IMR-90 (cell line): ENCODE measurements around the gene CKB. TPM values are rescaled to one million over a fixed set of nuclear protein-coding genes. Genes with fewer than 3 reads are reported as not detected.

Experiments
- ATAC-seq: fragments of 200-7000 bp; cut with Tn5 transposase; 2 replicates; pipeline ENCODE4 v1.9.1; 2020; ENCODE audit warnings: low read depth, mild to moderate bottlenecking, moderate library complexity
- BruUV-seq: library from RNA; stranded (reverse); fragments of 400-500 nt; replicated peaks from 2 replicates; lab custom pipeline; 2021; lab: Mats Ljungman, UMichigan
- CTCF ChIA-PET: fragments of 300-600 bp; formaldehyde crosslinking; extraction: SDS; loops from one replicate; lab custom pipeline; 2021; ENCODE audit warnings: antibody characterized with exemption; lab: Yijun Ruan, JAX
- POLR2A ChIA-PET: fragments of 300-600 bp; sonication (Branson Sonifier 250); formaldehyde crosslinking; loops from one replicate; lab custom pipeline; 2022; ENCODE audit warnings: antibody characterized with exemption; ENCODE audit not compliant: unreplicated experiment; lab: Charles Lee
- DNase-seq: peaks from one replicate; pipeline ENCODE4 v3.0.0; 2013
- H2AFZ ChIP-seq: replicated peaks from 2 replicates; pipeline ENCODE3; 2013; ENCODE audit warnings: low read length, mild to moderate bottlenecking; ENCODE audit not compliant: poor library complexity
- H2AK5ac ChIP-seq: 2 replicates; pipeline ENCODE4 v1.6.1; 2013; ENCODE audit warnings: low read depth, low read length, inconsistent platforms
- H2AK9ac ChIP-seq: replicated peaks from 2 replicates; pipeline ENCODE3; 2013; ENCODE audit warnings: mild to moderate bottlenecking, low read depth, low read length, moderate library complexity; ENCODE audit not compliant: poor library complexity
- H2BK120ac ChIP-seq: 2 replicates; pipeline ENCODE4 v1.6.1; 2013; ENCODE audit warnings: low read depth, low read length, inconsistent platforms
- H2BK15ac ChIP-seq: 3 replicates; pipeline ENCODE4 v1.6.1; 2013; ENCODE audit warnings: low read depth, low read length, inconsistent platforms
- H2BK20ac ChIP-seq: 2 replicates; pipeline ENCODE4 v1.6.1; 2013; ENCODE audit warnings: low read depth, mild to moderate bottlenecking, inconsistent platforms, low read length, moderate library complexity
- H2BK5ac ChIP-seq: 2 replicates; pipeline ENCODE4 v1.6.1; 2013; ENCODE audit warnings: mild to moderate bottlenecking, low read depth, low read length, inconsistent platforms; ENCODE audit not compliant: poor library complexity, severe bottlenecking
- H3K14ac ChIP-seq: replicated peaks from 2 replicates; pipeline ENCODE4 v1.6.1; 2013; ENCODE audit warnings: low read depth, low read length, inconsistent platforms
- H3K18ac ChIP-seq: 2 replicates; pipeline ENCODE4 v1.6.1; 2013; ENCODE audit warnings: low read depth, low read length, control low read depth
- H3K23ac ChIP-seq: 2 replicates; pipeline ENCODE4 v1.6.1; 2013; ENCODE audit warnings: low read depth, low read length, inconsistent platforms
- H3K27ac ChIP-seq: 2 replicates; pipeline ENCODE4 v1.5.1; 2013; ENCODE audit warnings: mild to moderate bottlenecking, control low read depth, low read length; ENCODE audit not compliant: insufficient read depth
- H3K27me3 ChIP-seq: 2 replicates; pipeline ENCODE4 v1.6.1; 2013; ENCODE audit warnings: low read length; ENCODE audit not compliant: control insufficient read depth, insufficient read depth
- H3K36me3 ChIP-seq: 2 replicates; pipeline ENCODE4 v1.6.1; 2013; ENCODE audit warnings: low read length, mixed read lengths; ENCODE audit not compliant: control insufficient read depth, insufficient read depth
- H3K4ac ChIP-seq: 2 replicates; pipeline ENCODE4 v1.6.1; 2013; ENCODE audit warnings: low read depth, low read length, inconsistent platforms
- H3K4me1 ChIP-seq: 2 replicates; pipeline ENCODE4 v1.6.1; 2013; ENCODE audit warnings: low read length, mixed read lengths; ENCODE audit not compliant: control insufficient read depth, insufficient read depth
- H3K4me2 ChIP-seq: 2 replicates; pipeline ENCODE4 v1.6.1; 2013; ENCODE audit warnings: low read depth, mild to moderate bottlenecking, control low read depth, low read length, moderate library complexity
- H3K4me3 ChIP-seq: 2 replicates; pipeline ENCODE4 v1.5.1; 2013; ENCODE audit warnings: low read depth, mild to moderate bottlenecking, control low read depth, low read length, moderate library complexity; ENCODE audit not compliant: insufficient read depth
- H3K56ac ChIP-seq: 2 replicates; pipeline ENCODE4 v1.6.1; 2013; ENCODE audit warnings: low read length, inconsistent platforms; ENCODE audit not compliant: insufficient read depth; ENCODE audit errors: extremely low read depth
- H3K79me1 ChIP-seq, 2 experiments: 2 replicates each; pipeline ENCODE4 v1.6.1; 2013; ENCODE audit warnings: low read length in 2 of 2, inconsistent platforms in 1 of 2, low read depth in 1 of 2
- H3K9ac ChIP-seq: 2 replicates; pipeline ENCODE4 v1.6.1; 2013; ENCODE audit warnings: low read depth, low read length, control low read depth
- H3K9me1 ChIP-seq: 2 replicates; pipeline ENCODE4 v1.6.1; 2013; ENCODE audit warnings: low read length, inconsistent platforms; ENCODE audit not compliant: insufficient read depth
- H3K9me3 ChIP-seq: 2 replicates; pipeline ENCODE4 v1.6.1; 2013; ENCODE audit warnings: low read length; ENCODE audit not compliant: control insufficient read depth, insufficient read depth
- H4K20me1 ChIP-seq: 2 replicates; pipeline ENCODE4 v1.6.1; 2013; ENCODE audit warnings: low read length, inconsistent platforms; ENCODE audit not compliant: insufficient read depth
- H4K5ac ChIP-seq: 2 replicates; pipeline ENCODE4 v1.6.1; 2013; ENCODE audit warnings: mild to moderate bottlenecking, low read depth, low read length, control low read depth
- H4K8ac ChIP-seq, 2 experiments: 2 replicates each; pipeline ENCODE4 v1.6.1; 2013; ENCODE audit warnings: low read depth in 2 of 2, low read length in 2 of 2, control low read depth in 1 of 2, inconsistent platforms in 1 of 2
- H4K91ac ChIP-seq: 2 replicates; pipeline ENCODE4 v1.6.1; 2013; ENCODE audit warnings: low read depth, low read length, inconsistent platforms; ENCODE audit not compliant: insufficient read depth
- BHLHE40 ChIP-seq: fragments of 150-350 bp; IDR thresholded peaks from 2 replicates; pipeline ENCODE4 v1.6.1; 2016; ENCODE audit warnings: mild to moderate bottlenecking, low read depth, low read length
- CEBPB ChIP-seq: IDR thresholded peaks from 2 replicates; pipeline ENCODE4 v1.6.1; 2012; ENCODE audit warnings: low read depth, low read length, improper control_type of control experiment
- CTCF ChIP-seq: conservative IDR thresholded peaks from 2 replicates; pipeline ENCODE4 v1.5.1; 2012; ENCODE audit warnings: mild to moderate bottlenecking, low read depth, low read length, improper control_type of control experiment
- ELK1 ChIP-seq: fragments of 150-350 bp; IDR thresholded peaks from 2 replicates; pipeline ENCODE4 v1.6.1; 2016; ENCODE audit warnings: low read depth, mild to moderate bottlenecking, low read length, moderate library complexity, borderline replicate concordance
- MAFK ChIP-seq: IDR thresholded peaks from 2 replicates; pipeline ENCODE4 v1.6.1; 2012; ENCODE audit warnings: low read depth, low read length, improper control_type of control experiment
- MAZ ChIP-seq: IDR thresholded peaks from 2 replicates; pipeline ENCODE4 v1.6.1; 2012; ENCODE audit warnings: low read depth, mild to moderate bottlenecking, low read length, improper control_type of control experiment, moderate library complexity, borderline replicate concordance
- MXI1 ChIP-seq: IDR thresholded peaks from 2 replicates; pipeline ENCODE4 v1.6.1; 2012; ENCODE audit warnings: low read depth, mild to moderate bottlenecking, low read length, moderate library complexity, borderline replicate concordance
- NFE2L2 ChIP-seq: fragments of 150-350 bp; IDR thresholded peaks from 2 replicates; pipeline ENCODE4 v1.6.1; 2016; ENCODE audit warnings: low read depth, mild to moderate bottlenecking, low read length
- POLR2A ChIP-seq: IDR thresholded peaks from 2 replicates; pipeline ENCODE4 v1.6.1; 2012; ENCODE audit warnings: mild to moderate bottlenecking, low read depth, low read length
- RAD21 ChIP-seq: IDR thresholded peaks from 2 replicates; pipeline ENCODE4 v1.6.1; 2012; ENCODE audit warnings: low read length, improper control_type of control experiment
- RCOR1 ChIP-seq: IDR thresholded peaks from 2 replicates; pipeline ENCODE4 v1.6.1; 2012; ENCODE audit warnings: mild to moderate bottlenecking, low read length, improper control_type of control experiment; ENCODE audit not compliant: insufficient replicate concordance
- RFX5 ChIP-seq: IDR thresholded peaks from 2 replicates; pipeline ENCODE4 v1.8.0; 2012; ENCODE audit warnings: low read depth, mild to moderate bottlenecking, low read length, moderate library complexity
- USF2 ChIP-seq: fragments of 150-350 bp; IDR thresholded peaks from 2 replicates; pipeline ENCODE4 v1.6.1; 2017; ENCODE audit warnings: mild to moderate bottlenecking, antibody characterized with exemption, low read length, low read depth
- WGBS, 2 experiments: methylation state at CpG; one replicate each; pipeline versions ENCODE4 v1.1.5 to v1.1.7; 2013; ENCODE audit warnings: missing lambda C conversion rate in 2 of 2; ENCODE audit not compliant: insufficient read length in 1 of 2; ENCODE audit errors: extremely low coverage in 2 of 2; 5-methylcytosine and 5-hydroxymethylcytosine counted together
- dilution Hi-C: fragments of 300-500 bp; cut with HindIII; formaldehyde crosslinking; loops from one replicate; pipeline ENCODE4 v1.14.3; 2018; ENCODE audit warnings: low sequenced_read_pairs; ENCODE audit not compliant: unreplicated experiment
- in situ Hi-C: fragments of 300-500 bp; cut with MboI; formaldehyde crosslinking; loops from 3 replicates; pipeline ENCODE4 v1.14.3; 2019; ENCODE audit warnings: low sequenced_read_pairs, inconsistent platforms, mixed read lengths
- intact Hi-C: fragments of 100-400 bp; cut with micrococcal nuclease; formaldehyde crosslinking; loops from 2 replicates; pipeline ENCODE4 v1.10.0; 2022
- polyA plus RNA-seq, 3 experiments: library from polyadenylated mRNA; depleted of rRNA; stranded (reverse); fragments of >200 nt; gene quantifications; 2 replicates each; pipeline ENCODE4 v1.2.3, GENCODE V29; 2012; ENCODE audit warnings: low replicate concordance in 1 of 3
- total RNA-seq: library from RNA; depleted of rRNA; stranded (reverse); fragments of >200 nt; gene quantifications from 2 replicates; pipeline ENCODE4 v1.2.3, GENCODE V29; 2012

The CKB gene
- total and polyA plus RNA-seq, 2 of the 4 experiments (the other 2 are of a cell fraction) = 17.7 to 82.6 TPM

- in situ Hi-C loops (no loop called here), intact Hi-C loops (loop anchor here (2.0 kb wide), 1 partner anchor 31 kb away; no protein-coding TSS in a partner anchor), dilution Hi-C loops (no loop called here)
- DNase-seq = no peak
- no peak for TF ChIP-seq MXI1
- TF ChIP-seq ELK1 = no peak
- TF ChIP-seq POLR2A = no peak
- no peak for TF ChIP-seq CTCF
- TF ChIP-seq RAD21 = no peak
- no peak for TF ChIP-seq MAFK
- no peak for TF ChIP-seq MAZ
- no peak for TF ChIP-seq RFX5
- no peak for TF ChIP-seq CEBPB
- no peak for TF ChIP-seq USF2
- TF ChIP-seq RCOR1 = no peak
- no peak for TF ChIP-seq NFE2L2
- TF ChIP-seq BHLHE40 = no peak
- CTCF ChIA-PET = interaction anchor here (1.1 to 1.4 kb wide), 2 partner anchors 31 to 45 kb away, joined by 3 to 5 read pairs; no protein-coding TSS in a partner anchor
- no peak overlapping the region for H2AFZ ChIP-seq
- no peak overlapping the region for H2BK120ac ChIP-seq
- H3K23ac ChIP-seq = no peak overlapping the region
- peak overlapping the region; percentile 66; the same call in 1 of the 2 replicates for H3K56ac ChIP-seq
- no peaks in the 10 kb centered on the region for H3K9me3 ChIP-seq
- no peak overlapping the region for H2BK15ac ChIP-seq
- H2BK20ac ChIP-seq = no peak overlapping the region
- WGBS, 2 experiments = 64% methylated on average over 14 of the region's 21 CpGs; no CpG with 5 or more reads in 1 of the 2 experiments
- ATAC-seq = no peak
- no peaks in the 10 kb centered on the region for H3K27me3 ChIP-seq
- H4K8ac ChIP-seq = no peak overlapping the region; a peak in 1 of 4 replicates
- H4K91ac ChIP-seq = no peak overlapping the region
- H2AK5ac ChIP-seq = no peak overlapping the region
- no peak overlapping the region for H2AK9ac ChIP-seq
- H3K18ac ChIP-seq = no peak overlapping the region
- no peak overlapping the region for H4K5ac ChIP-seq
- 0 out of 2 replicates have a peak overlapping the region, but pooled peaks have one; percentile 58 for H3K14ac ChIP-seq
- H3K4me1 ChIP-seq = peaks cover 6% of the 10 kb centered on the region; the same call in 1 of the 2 replicates
- peak overlapping the region; percentile 85 for H3K4me3 ChIP-seq
- peak overlapping the region; percentile 64 for H3K9ac ChIP-seq
- no TSS peak for BruUV-seq
- H3K4me2 ChIP-seq = peak overlapping the region; percentile 98
- H3K27ac ChIP-seq = no peak overlapping the region
- H3K4ac ChIP-seq = no peak overlapping the region
- H3K36me3 ChIP-seq = peaks cover 9% of the 10 kb centered on the region
- peaks cover 13 to 65% of the 10 kb centered on the region in 2 experiments; a peak in 2 of 4 replicates for H3K79me1 ChIP-seq
- no peaks in the 10 kb centered on the region for H3K9me1 ChIP-seq
- H4K20me1 ChIP-seq = peaks cover 53% of the 10 kb centered on the region
- POLR2A ChIA-PET = no interaction called here
- H2BK5ac ChIP-seq = no peak overlapping the region
Observed at GRCh38 chr14:103563844-103564505, 41.3 kb upstream of the CKB start.
